Measurements from ENCODE around the gene RALGPS1.

RALGPS1 gene

GRCh38 chr9:127200106-127200862 is 285.7 kb downstream of the RALGPS1 start:
- peaks cover 0 to 8% of the 10 kb centered on the region in 2 donors for H3K4me1 ChIP-seq (ENCODE audit: control insufficient read depth in 2 of 2, insufficient read depth in 2 of 2, low read length in 2 of 2)
- peaks cover 6 to 13% of the 10 kb centered on the region in 2 donors for H3K36me3 ChIP-seq (ENCODE audit: control insufficient read depth in 2 of 2, insufficient read depth in 2 of 2, low read length in 2 of 2)
- no peak overlapping the region for H3K27ac ChIP-seq (ENCODE audit: low read depth in 2 of 2, low read length in 2 of 2)
- H3K9me3 ChIP-seq (ENCODE audit: control insufficient read depth in 2 of 2, low read length in 2 of 2), result no peaks in the 10 kb centered on the region
- no peaks in the 10 kb centered on the region for H3K27me3 ChIP-seq (ENCODE audit: control insufficient read depth in 2 of 2, insufficient read depth in 2 of 2, low read length in 2 of 2)
- no peak overlapping the region for H3K4me3 ChIP-seq (ENCODE audit: low read length in 2 of 2)
- H3K9ac ChIP-seq (ENCODE audit: low read depth in 1 of 2, low read length in 2 of 2), result no peak overlapping the region

- no peak overlapping the region for H3K27ac ChIP-seq (ENCODE audit: low read depth in 2 of 2, low read length in 2 of 2)
- peaks cover 5 to 12% of the 10 kb centered on the region in 2 donors for H3K36me3 ChIP-seq (ENCODE audit: control insufficient read depth in 2 of 2, insufficient read depth in 2 of 2, low read length in 2 of 2)
- no peak overlapping the region for H3K4me3 ChIP-seq (ENCODE audit: low read length in 2 of 2)
- no peaks in the 10 kb centered on the region for H3K27me3 ChIP-seq (ENCODE audit: control insufficient read depth in 2 of 2, insufficient read depth in 2 of 2, low read length in 2 of 2)
- H3K9me3 ChIP-seq (ENCODE audit: control insufficient read depth in 2 of 2, low read length in 2 of 2), result no peaks in the 10 kb centered on the region
- H3K4me1 ChIP-seq (ENCODE audit: control insufficient read depth in 2 of 2, insufficient read depth in 2 of 2, low read length in 2 of 2), result peaks cover 0 to 8% of the 10 kb centered on the region in 2 donors
- no peak overlapping the region for H3K9ac ChIP-seq (ENCODE audit: low read depth in 1 of 2, low read length in 2 of 2)
Measured at GRCh38 chr9:127201071-127201541, 286.5 kb downstream of the RALGPS1 start.

DNA sequence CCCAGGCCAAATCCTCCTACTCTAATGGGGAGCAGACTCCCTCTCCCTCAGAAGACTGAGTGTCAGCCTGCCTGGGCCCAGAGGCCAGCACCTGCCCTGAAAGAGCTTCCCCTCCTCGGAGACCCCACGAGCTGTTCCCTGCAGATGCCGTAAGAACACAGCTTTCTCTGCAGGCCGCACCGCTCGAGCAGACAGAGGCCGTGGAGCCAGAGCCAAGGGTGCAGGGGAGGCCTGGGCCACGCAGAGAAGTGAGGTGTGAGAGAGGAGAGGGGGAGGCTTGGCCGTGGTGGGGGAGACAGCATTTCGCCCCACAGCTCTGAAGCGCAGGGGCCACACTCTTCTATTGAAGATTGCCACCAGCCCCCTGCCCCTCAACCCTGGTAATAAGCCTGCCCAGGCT is 287.1 kb downstream of the RALGPS1 start:
- peaks cover 0 to 9% of the 10 kb centered on the region in 2 donors for H3K36me3 ChIP-seq (ENCODE audit: control insufficient read depth in 2 of 2, insufficient read depth in 2 of 2, low read length in 2 of 2)
- no peak overlapping the region for H3K27ac ChIP-seq (ENCODE audit: low read depth in 2 of 2, low read length in 2 of 2)
- H3K9me3 ChIP-seq (ENCODE audit: control insufficient read depth in 2 of 2, low read length in 2 of 2), result no peaks in the 10 kb centered on the region
- no peak overlapping the region for H3K9ac ChIP-seq (ENCODE audit: low read depth in 1 of 2, low read length in 2 of 2)
- H3K27me3 ChIP-seq (ENCODE audit: control insufficient read depth in 2 of 2, insufficient read depth in 2 of 2, low read length in 2 of 2), result no peaks in the 10 kb centered on the region
- peaks cover 0 to 8% of the 10 kb centered on the region in 2 donors for H3K4me1 ChIP-seq (ENCODE audit: control insufficient read depth in 2 of 2, insufficient read depth in 2 of 2, low read length in 2 of 2)
- no peak overlapping the region for H3K4me3 ChIP-seq (ENCODE audit: low read length in 2 of 2)

- H3K27ac ChIP-seq (ENCODE audit: low read depth in 2 of 2, low read length in 2 of 2), result no peak overlapping the region
- no peaks in the 10 kb centered on the region for H3K9me3 ChIP-seq (ENCODE audit: control insufficient read depth in 2 of 2, low read length in 2 of 2)
- no peak overlapping the region for H3K4me3 ChIP-seq (ENCODE audit: low read length in 2 of 2)
- H3K9ac ChIP-seq (ENCODE audit: low read depth in 1 of 2, low read length in 2 of 2), result no peak overlapping the region
- H3K36me3 ChIP-seq (ENCODE audit: control insufficient read depth in 2 of 2, insufficient read depth in 2 of 2, low read length in 2 of 2), result peaks cover 0 to 9% of the 10 kb centered on the region in 2 donors
- no peaks in the 10 kb centered on the region for H3K27me3 ChIP-seq (ENCODE audit: control insufficient read depth in 2 of 2, insufficient read depth in 2 of 2, low read length in 2 of 2)
- peaks cover 0 to 5% of the 10 kb centered on the region in 2 donors for H3K4me1 ChIP-seq (ENCODE audit: control insufficient read depth in 2 of 2, insufficient read depth in 2 of 2, low read length in 2 of 2)
Measured at GRCh38 chr9:127202461-127203169, 288.0 kb downstream of the RALGPS1 start.

DNA sequence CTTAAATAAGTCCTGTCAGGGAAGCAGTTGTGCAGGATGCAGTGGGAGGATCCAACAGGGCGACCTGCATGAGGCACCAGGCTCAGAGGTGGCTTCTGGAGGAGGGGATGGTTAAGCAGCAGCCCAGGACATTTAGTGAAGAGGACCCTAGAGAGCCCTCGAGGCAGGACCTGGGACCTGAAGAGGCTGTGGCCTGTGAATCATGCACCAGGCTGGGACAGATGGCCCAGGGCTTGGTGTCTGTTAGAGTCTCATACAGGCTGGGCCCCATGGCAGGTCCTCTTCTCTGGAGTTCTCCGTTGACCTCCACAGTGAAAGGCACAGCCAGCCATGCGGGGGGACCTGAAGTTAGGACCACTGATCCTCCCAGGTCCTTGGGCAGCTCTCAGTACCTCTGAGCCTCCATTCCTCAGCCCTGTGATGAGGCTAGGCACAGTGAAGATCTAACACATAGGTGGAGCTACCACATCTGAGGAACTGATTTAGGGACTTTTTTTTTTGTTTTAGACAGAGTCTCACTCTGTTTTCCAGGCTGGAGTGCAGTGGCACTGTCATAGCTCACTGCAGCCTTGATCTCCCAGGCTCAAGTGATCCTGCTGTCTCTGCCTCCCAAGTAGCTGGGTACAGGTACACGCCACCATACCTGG is 289.2 kb downstream of the RALGPS1 start:
- H3K27ac ChIP-seq (ENCODE audit: low read depth in 2 of 2, low read length in 2 of 2), result no peak overlapping the region
- no peak overlapping the region for H3K9ac ChIP-seq (ENCODE audit: low read depth in 1 of 2, low read length in 2 of 2)
- H3K27me3 ChIP-seq (ENCODE audit: control insufficient read depth in 2 of 2, insufficient read depth in 2 of 2, low read length in 2 of 2), result no peaks in the 10 kb centered on the region
- no peaks in the 10 kb centered on the region for H3K9me3 ChIP-seq (ENCODE audit: control insufficient read depth in 2 of 2, low read length in 2 of 2)
- H3K4me3 ChIP-seq (ENCODE audit: low read length in 2 of 2), result no peak overlapping the region
- peaks cover 0 to 3% of the 10 kb centered on the region in 2 donors for H3K4me1 ChIP-seq (ENCODE audit: control insufficient read depth in 2 of 2, insufficient read depth in 2 of 2, low read length in 2 of 2)
- peaks cover 0 to 9% of the 10 kb centered on the region in 2 donors for H3K36me3 ChIP-seq (ENCODE audit: control insufficient read depth in 2 of 2, insufficient read depth in 2 of 2, low read length in 2 of 2)

GRCh38 chr9:127204771-127205470 is 290.3 kb downstream of the RALGPS1 start:
- H3K9ac ChIP-seq (ENCODE audit: low read depth in 1 of 2, low read length in 2 of 2), result no peak overlapping the region
- peaks cover 0 to 6% of the 10 kb centered on the region in 2 donors for H3K36me3 ChIP-seq (ENCODE audit: control insufficient read depth in 2 of 2, insufficient read depth in 2 of 2, low read length in 2 of 2)
- no peak overlapping the region for H3K27ac ChIP-seq (ENCODE audit: low read depth in 2 of 2, low read length in 2 of 2)
- no peak overlapping the region for H3K4me3 ChIP-seq (ENCODE audit: low read length in 2 of 2)
- no peaks in the 10 kb centered on the region for H3K27me3 ChIP-seq (ENCODE audit: control insufficient read depth in 2 of 2, insufficient read depth in 2 of 2, low read length in 2 of 2)
- no peaks in the 10 kb centered on the region for H3K9me3 ChIP-seq (ENCODE audit: control insufficient read depth in 2 of 2, low read length in 2 of 2)
- H3K4me1 ChIP-seq (ENCODE audit: control insufficient read depth in 2 of 2, insufficient read depth in 2 of 2, low read length in 2 of 2), result no peaks in the 10 kb centered on the region

DNA sequence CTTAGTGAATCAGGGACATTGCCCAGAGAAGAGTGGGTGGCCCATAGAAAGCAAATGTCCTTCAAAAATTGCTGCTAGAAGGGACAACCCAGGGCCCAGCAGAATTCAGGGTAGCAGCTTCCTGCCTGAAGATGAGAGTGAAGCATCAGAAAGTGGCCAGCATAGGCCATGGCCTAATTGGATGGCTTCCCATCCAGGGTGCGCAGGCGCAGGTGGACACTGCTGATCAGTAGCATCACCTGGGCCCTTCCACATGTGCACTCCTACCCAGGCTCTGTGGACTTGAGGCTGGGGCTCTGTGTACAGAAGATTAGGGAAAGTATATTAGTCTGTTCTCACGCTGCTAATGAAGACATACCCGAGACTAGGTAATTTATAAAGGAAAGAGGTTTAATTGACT is 291.4 kb downstream of the RALGPS1 start:
- Histone ChIP-seq H3K27me3 (ENCODE audit: control insufficient read depth in 2 of 2, insufficient read depth in 2 of 2, low read length in 2 of 2) (no peaks in the 10 kb centered on the region), H3K4me1 (ENCODE audit: control insufficient read depth in 2 of 2, insufficient read depth in 2 of 2, low read length in 2 of 2) (no peaks in the 10 kb centered on the region), H3K4me3 (ENCODE audit: low read length in 2 of 2) (no peak overlapping the region), H3K27ac (ENCODE audit: low read depth in 2 of 2, low read length in 2 of 2) (no peak overlapping the region), H3K36me3 (ENCODE audit: control insufficient read depth in 2 of 2, insufficient read depth in 2 of 2, low read length in 2 of 2) (no peaks in the 10 kb centered on the region), H3K9me3 (ENCODE audit: control insufficient read depth in 2 of 2, low read length in 2 of 2) (no peaks in the 10 kb centered on the region), H3K9ac (ENCODE audit: low read depth in 1 of 2, low read length in 2 of 2) (no peak overlapping the region)

DNA sequence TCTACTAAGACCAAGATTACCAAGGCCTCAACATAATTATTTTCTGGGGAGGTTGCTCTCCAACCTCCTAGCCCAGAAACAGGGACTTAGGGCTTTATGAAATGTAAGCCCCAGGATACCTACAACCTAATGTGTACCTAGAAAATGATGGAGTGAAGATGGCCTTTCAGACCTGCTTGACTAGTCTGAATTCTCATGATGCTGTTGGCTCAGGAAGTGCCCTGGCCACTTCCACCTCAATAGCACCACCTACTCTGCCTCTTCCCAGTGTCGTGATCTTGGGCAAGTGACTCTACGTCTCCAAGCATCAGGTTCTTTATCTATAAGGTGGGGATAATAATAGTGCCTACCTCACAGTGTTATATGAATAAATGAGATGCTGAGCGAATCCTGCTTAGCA is 292.1 kb downstream of the RALGPS1 start:
- Histone ChIP-seq H3K27me3 (ENCODE audit: control insufficient read depth in 2 of 2, insufficient read depth in 2 of 2, low read length in 2 of 2) (no peaks in the 10 kb centered on the region), H3K27ac (ENCODE audit: low read depth in 2 of 2, low read length in 2 of 2) (no peak overlapping the region), H3K9me3 (ENCODE audit: control insufficient read depth in 2 of 2, low read length in 2 of 2) (no peaks in the 10 kb centered on the region), H3K4me3 (ENCODE audit: low read length in 2 of 2) (no peak overlapping the region), H3K36me3 (ENCODE audit: control insufficient read depth in 2 of 2, insufficient read depth in 2 of 2, low read length in 2 of 2) (no peaks in the 10 kb centered on the region), H3K4me1 (ENCODE audit: control insufficient read depth in 2 of 2, insufficient read depth in 2 of 2, low read length in 2 of 2) (no peaks in the 10 kb centered on the region), H3K9ac (ENCODE audit: low read depth in 1 of 2, low read length in 2 of 2) (no peak overlapping the region)

DNA sequence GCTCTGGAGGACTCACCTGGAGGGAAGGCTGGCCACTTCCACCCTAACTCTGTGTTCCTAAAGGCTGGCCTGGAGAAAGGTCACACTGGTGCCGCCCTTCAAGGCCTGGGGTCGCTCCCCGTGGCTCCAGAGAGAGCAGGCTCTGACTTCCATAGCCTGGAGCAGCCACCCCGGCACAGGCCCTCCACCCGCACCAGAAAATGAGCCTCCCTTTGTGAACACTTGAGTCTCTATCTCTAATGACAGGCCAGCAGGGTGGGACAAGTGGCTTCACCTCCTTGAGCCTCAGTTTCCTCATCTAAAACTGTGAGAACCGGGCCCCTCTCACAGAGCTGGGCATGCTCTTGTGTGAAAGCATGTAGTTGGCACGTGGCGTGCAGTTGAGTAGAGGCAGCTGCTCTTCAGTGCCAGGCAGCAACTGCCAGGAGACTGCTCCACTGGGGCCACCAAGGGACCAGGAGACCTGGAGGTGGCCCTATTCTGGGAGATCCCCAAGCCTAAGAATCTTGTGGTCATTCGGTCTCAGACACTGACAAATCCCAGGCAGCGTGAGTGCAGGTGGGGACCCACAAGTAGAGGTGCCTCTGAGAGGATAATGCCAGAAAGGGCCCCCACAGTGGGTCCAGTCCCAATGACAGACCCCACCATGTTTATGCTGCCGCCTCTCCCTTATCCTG is 293.3 kb downstream of the RALGPS1 start:
- Histone ChIP-seq H3K27me3 (ENCODE audit: control insufficient read depth in 2 of 2, insufficient read depth in 2 of 2, low read length in 2 of 2) (no peaks in the 10 kb centered on the region), H3K27ac (ENCODE audit: low read depth in 2 of 2, low read length in 2 of 2) (no peak overlapping the region), H3K4me3 (ENCODE audit: low read length in 2 of 2) (no peak overlapping the region), H3K9me3 (ENCODE audit: control insufficient read depth in 2 of 2, low read length in 2 of 2) (no peaks in the 10 kb centered on the region), H3K9ac (ENCODE audit: low read depth in 1 of 2, low read length in 2 of 2) (no peak overlapping the region), H3K4me1 (ENCODE audit: control insufficient read depth in 2 of 2, insufficient read depth in 2 of 2, low read length in 2 of 2) (no peaks in the 10 kb centered on the region), H3K36me3 (ENCODE audit: control insufficient read depth in 2 of 2, insufficient read depth in 2 of 2, low read length in 2 of 2) (no peaks in the 10 kb centered on the region)

All from mucosa of rectum (tissue), 2 donors.